CD4-positive, alpha-beta T cell (primary cell): ENCODE data around the gene ANKRD42. TPM values are rescaled to one million over a fixed set of nuclear protein-coding genes. Genes with fewer than 3 reads are reported as not detected.
A peak's percentile ranks its signal among the peaks of the same experiment; 100 is the strongest.

Experiments used
- ATAC-seq: fragments of 200-7000 bp; cut with Tn5 transposase; one replicate; pipeline ENCODE4 v1.10.0; 2022; ENCODE audit warnings: mild to moderate bottlenecking; ENCODE audit not compliant: poor library complexity
- CTCF ChIA-PET: fragments of 350-600 bp; sonication (Branson Sonifier 250); formaldehyde crosslinking; loops from one replicate; lab custom pipeline; 2021; ENCODE audit warnings: antibody characterized with exemption, inconsistent platforms; lab: Charles Lee
- POLR2A ChIA-PET: fragments of 350-600 bp; sonication (Branson Sonifier 250); formaldehyde crosslinking; loops from one replicate; lab custom pipeline; 2021; ENCODE audit warnings: antibody characterized with exemption, inconsistent platforms; lab: Charles Lee
- DNase-seq, 14 experiments: peaks; one replicate each; pipeline ENCODE4 v3.0.0-alpha.2; 2013 to 2020; ENCODE audit warnings: mixed read lengths in 2 of 14
- H3K27ac ChIP-seq, 2 donors: one replicate each; pipeline versions ENCODE4 v1.5.1 to v1.7.0; 2013; ENCODE audit warnings: low read length in 2 of 2, low read depth in 1 of 2, mild to moderate bottlenecking in 1 of 2
- H3K27me3 ChIP-seq, 2 experiments: 1 replicate in 1 of 2; 2 replicates in 1 of 2; pipeline versions ENCODE4 v1.6.1 to v1.7.0; 2013; ENCODE audit warnings: low read length in 2 of 2, control low read depth in 1 of 2, mild to moderate bottlenecking in 1 of 2, moderate library complexity in 1 of 2; ENCODE audit not compliant: insufficient read depth in 2 of 2, control insufficient read depth in 1 of 2
- H3K36me3 ChIP-seq: one replicate; pipeline ENCODE4 v1.6.1; 2013; ENCODE audit warnings: low read length, control low read depth; ENCODE audit not compliant: insufficient read depth
- H3K4me1 ChIP-seq: one replicate; pipeline ENCODE4 v1.6.1; 2013; ENCODE audit warnings: low read length, control low read depth; ENCODE audit not compliant: insufficient read depth
- H3K4me3 ChIP-seq: one replicate; pipeline ENCODE4 v1.5.1; 2013; ENCODE audit warnings: mild to moderate bottlenecking, low read length, moderate library complexity
- H3K9me3 ChIP-seq, 2 experiments: 1 replicate in 1 of 2; 2 replicates in 1 of 2; pipeline versions ENCODE4 v1.6.1 to v1.7.0; 2013; ENCODE audit warnings: low read length in 2 of 2, mild to moderate bottlenecking in 2 of 2, control low read depth in 1 of 2, moderate library complexity in 1 of 2; ENCODE audit not compliant: control insufficient read depth in 1 of 2, insufficient read depth in 1 of 2
- H3K27ac Mint-ChIP-seq: one replicate; pipeline ENCODE4 v1.8.0; 2020; ENCODE audit warnings: mixed read lengths
- H3K27me3 Mint-ChIP-seq: one replicate; pipeline ENCODE4 v1.8.0; 2021; ENCODE audit warnings: mixed read lengths
- H3K36me3 Mint-ChIP-seq: one replicate; pipeline ENCODE4 v1.8.0; 2021; ENCODE audit warnings: low read depth, mixed read lengths
- H3K4me1 Mint-ChIP-seq: one replicate; pipeline ENCODE4 v1.8.0; 2021; ENCODE audit warnings: low read depth, mixed read lengths
- H3K4me3 Mint-ChIP-seq: one replicate; pipeline ENCODE4 v1.8.0; 2020; ENCODE audit warnings: mild to moderate bottlenecking, mixed read lengths
- H3K9me3 Mint-ChIP-seq: one replicate; pipeline ENCODE4 v1.8.0; 2020; ENCODE audit warnings: mixed read lengths
- CTCF ChIP-seq: fragments of 200-600 bp; IDR thresholded peaks from one replicate; pipeline ENCODE4 v1.8.0; 2022; ENCODE audit warnings: antibody characterized with exemption, mild to moderate bottlenecking
- intact Hi-C, 2 experiments: fragments of 100-400 bp; cut with DNase I in 1 of 2; cut with micrococcal nuclease in 1 of 2; formaldehyde crosslinking; loops; one replicate each; pipeline versions ENCODE4 v1.15.1 to v1.9.0; 2023 to 2025; cut with DNase I, micrococcal nuclease
- total RNA-seq, 174 experiments: library from RNA in 2 of 174; stranded (reverse) in 2 of 174; gene quantifications; one replicate each; pipeline ENCODE4 v1.2.3 and lab custom pipeline; 2021 to 2026

The ANKRD42 gene
- total RNA-seq, 2 experiments from 2014 or later: 8.6 to 10.0 TPM

DNA sequence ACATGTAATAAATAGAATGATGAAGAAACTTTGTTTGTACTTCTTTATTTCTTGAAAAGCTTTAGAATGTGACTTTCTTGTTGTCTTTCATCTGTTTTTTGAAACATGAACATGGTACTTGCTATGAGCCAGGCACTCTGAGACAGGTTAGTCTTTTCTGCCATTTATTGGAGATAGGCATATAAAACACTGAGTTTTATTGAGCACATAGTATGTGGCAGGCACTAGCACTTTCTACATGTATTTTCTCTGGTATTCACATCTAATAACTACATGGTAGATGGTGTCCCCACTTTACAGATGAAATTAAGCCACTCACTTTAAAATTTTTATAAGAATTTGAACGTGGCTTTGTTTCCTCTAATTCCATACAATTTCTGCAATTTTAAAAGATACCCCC, 7.7 kb upstream of the ANKRD42 start:
- Histone ChIP-seq H3K27ac (no peak overlapping the region), H3K4me1 (no peaks in the 10 kb centered on the region), H3K9me3 (no peaks in the 10 kb centered on the region), H3K27me3 (no peaks in the 10 kb centered on the region), H3K36me3 (peaks cover 67% of the 10 kb centered on the region), H3K4me3 (no peak overlapping the region)
- ATAC-seq: no peak
- TF ChIP-seq CTCF: no peak
- Mint-ChIP-seq H3K27me3 (no peaks in the 10 kb centered on the region), H3K4me1 (peaks cover 22% of the 10 kb centered on the region), H3K9me3 (no peaks in the 10 kb centered on the region), H3K36me3 (peaks cover 82% of the 10 kb centered on the region), H3K4me3 (no peak overlapping the region), H3K27ac (no peak overlapping the region)
- intact Hi-C loops: no loop called here
- ChIA-PET CTCF (interaction anchor here (1.4 kb wide), 1 partner anchor 9 kb away, joined by 4 read pairs; no protein-coding TSS in a partner anchor), POLR2A (interaction anchor here (1.4 kb wide), 1 partner anchor 122 kb away, joined by 4 read pairs; no protein-coding TSS in a partner anchor)
- no peak for DNase-seq

DNA sequence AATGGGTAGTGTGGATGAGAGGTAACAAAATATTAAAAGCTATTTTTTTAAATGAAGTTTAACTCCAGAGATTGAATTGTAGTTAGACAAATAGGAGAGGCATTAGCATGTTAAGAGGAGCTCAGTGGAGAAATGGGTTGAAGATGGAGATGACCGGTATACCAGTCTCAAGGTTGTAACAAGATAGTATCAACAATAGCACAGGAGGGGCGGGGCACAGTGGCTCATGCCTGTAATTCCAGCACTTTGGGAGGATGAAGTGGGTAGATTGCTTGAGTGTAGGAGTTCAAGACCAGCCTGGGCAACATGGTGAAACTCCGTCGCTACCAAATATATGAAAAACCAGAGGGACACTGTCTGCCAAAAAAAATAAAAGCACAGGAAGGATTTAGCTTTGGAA, 6.0 kb upstream of the ANKRD42 start:
- peaks cover 85% of the 10 kb centered on the region for H3K36me3 Mint-ChIP-seq

DNA sequence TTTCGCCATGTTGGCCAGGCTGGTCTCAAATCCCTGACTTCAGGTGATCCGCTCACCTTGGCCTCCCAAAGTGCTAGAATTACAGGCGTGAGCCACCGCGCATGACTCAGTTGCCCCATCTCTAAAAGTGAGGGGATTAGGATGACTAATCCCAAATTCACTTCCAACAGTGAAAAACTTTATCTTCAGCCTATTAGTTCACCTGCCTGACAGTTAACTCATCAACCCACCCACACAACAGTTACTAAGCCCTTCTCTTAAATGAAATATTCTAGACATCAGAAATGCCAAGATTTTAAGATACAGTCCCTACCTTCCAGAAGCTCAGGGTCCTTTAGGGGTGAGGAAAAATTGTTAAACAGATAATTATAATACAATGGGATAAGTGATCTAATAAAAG, 2.0 kb upstream of the ANKRD42 start:
- peaks cover 29% of the 10 kb centered on the region for H3K36me3 ChIP-seq
- ChIA-PET CTCF (interaction anchor here (0.8 kb wide), 1 partner anchor 324 kb away, joined by 3 read pairs; no protein-coding TSS in a partner anchor), POLR2A (interaction anchor here (0.6 kb wide), 1 partner anchor 61 kb away, joined by 3 read pairs; no protein-coding TSS in a partner anchor)
- H3K9me3 Mint-ChIP-seq: no peaks in the 10 kb centered on the region
- peaks cover 56% of the 10 kb centered on the region for H3K4me1 Mint-ChIP-seq
- no peak for TF ChIP-seq CTCF
- no peak for DNase-seq
- H3K27me3 Mint-ChIP-seq: no peaks in the 10 kb centered on the region
- intact Hi-C loops: loop anchor here in 1 of 2 experiments (5.0 kb wide), 1 partner anchor 264 kb away; no protein-coding TSS in a partner anchor
- no peaks in the 10 kb centered on the region for H3K9me3 ChIP-seq
- H3K27ac Mint-ChIP-seq: peak overlapping the region; percentile 99
- no peaks in the 10 kb centered on the region for H3K27me3 ChIP-seq
- H3K4me1 ChIP-seq: peaks cover 26% of the 10 kb centered on the region
- H3K36me3 Mint-ChIP-seq: peaks cover 80% of the 10 kb centered on the region
- H3K4me3 ChIP-seq: no peak overlapping the region
- no peak for ATAC-seq
- peak overlapping the region; percentile 64 for H3K4me3 Mint-ChIP-seq
- peak overlapping the region in 1 of 2 donors; percentile 43 for H3K27ac ChIP-seq

More for the DNA sequence above, 6.0 kb upstream of the ANKRD42 start:
- peak overlapping the region; percentile 61 for H3K27ac Mint-ChIP-seq
- ChIA-PET POLR2A (interaction anchor here (0.8 to 3.9 kb wide), 5 partner anchors 28 to 288 kb away, joined by 3 to 29 read pairs (median 5); partner anchors contain the start of genes PCF11 and RAB30), CTCF (interaction anchor here (1.4 kb wide), 1 partner anchor 10 kb away, joined by 4 read pairs; no protein-coding TSS in a partner anchor)
- no peaks in the 10 kb centered on the region for H3K9me3 ChIP-seq
- H3K9me3 Mint-ChIP-seq: no peaks in the 10 kb centered on the region
- no peak overlapping the region for H3K4me3 ChIP-seq
- H3K4me1 ChIP-seq: peaks cover 7% of the 10 kb centered on the region
- H3K27me3 ChIP-seq: no peaks in the 10 kb centered on the region
- no peak for TF ChIP-seq CTCF
- H3K4me1 Mint-ChIP-seq: peaks cover 25% of the 10 kb centered on the region
- intact Hi-C loops: no loop called here
- H3K27ac ChIP-seq: no peak overlapping the region
- H3K27me3 Mint-ChIP-seq: no peaks in the 10 kb centered on the region
- no peak overlapping the region for H3K4me3 Mint-ChIP-seq
- peaks cover 65% of the 10 kb centered on the region for H3K36me3 ChIP-seq
- ATAC-seq: no peak
- DNase-seq: no peak
